ENCODE data around the gene OLIG2. TPM values are rescaled to one million over a fixed set of nuclear protein-coding genes. Genes with fewer than 3 reads are reported as not detected.

The OLIG2 gene
- total RNA-seq, 1 donor from 2014 or later: 21.4 TPM

DNA sequence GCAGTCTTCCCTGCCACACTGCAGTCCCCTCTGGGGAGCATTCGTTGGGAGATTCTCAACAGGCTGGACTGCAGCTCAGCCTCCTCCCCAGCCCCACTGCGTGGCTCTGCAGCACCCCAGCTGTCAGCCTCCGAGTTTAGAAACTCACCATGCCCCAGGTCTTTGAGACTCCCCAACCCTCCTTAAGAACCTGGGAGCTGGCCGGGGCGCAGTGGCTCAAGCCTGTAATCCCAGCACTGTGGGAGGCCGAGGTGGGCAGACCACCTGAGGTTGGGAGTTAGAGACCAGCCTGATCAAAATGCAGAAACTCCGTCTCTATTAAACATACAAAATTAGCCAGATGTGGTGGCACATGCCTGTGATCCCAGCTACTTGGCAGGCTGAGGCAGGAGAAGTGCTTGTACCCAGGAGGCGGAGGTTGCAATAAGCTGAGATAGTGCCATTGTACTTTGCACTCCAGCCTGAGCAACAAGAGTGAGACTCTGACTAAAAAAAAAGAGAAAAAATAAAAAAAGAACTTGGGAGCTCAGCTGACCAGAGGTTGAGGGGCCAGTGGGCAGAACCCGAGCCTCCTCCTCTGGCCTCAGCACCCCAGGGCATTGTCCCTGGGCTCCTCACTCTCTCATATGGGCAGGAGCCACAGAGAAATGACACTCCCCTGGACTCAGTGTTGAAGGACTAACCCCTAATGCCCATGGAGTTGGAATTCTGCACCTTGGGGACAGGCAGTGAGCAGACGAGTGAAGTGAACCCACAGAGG lies 5.6 kb downstream of the OLIG2 start:
- no peak for DNase-seq
- Mint-ChIP-seq H3K27me3 (ENCODE audit: unreplicated experiment) (peaks cover 23% of the 10 kb centered on the region), H3K36me3 (ENCODE audit: unreplicated experiment) (peaks cover 5% of the 10 kb centered on the region), H3K4me1 (ENCODE audit: low read depth, unreplicated experiment) (peaks cover 18% of the 10 kb centered on the region), H3K4me3 (ENCODE audit: unreplicated experiment) (no peak overlapping the region), H3K9me3 (ENCODE audit: unreplicated experiment) (peaks cover 15% of the 10 kb centered on the region), H3K27ac (ENCODE audit: unreplicated experiment) (no peak overlapping the region)
- TF ChIP-seq, protein P1, sequence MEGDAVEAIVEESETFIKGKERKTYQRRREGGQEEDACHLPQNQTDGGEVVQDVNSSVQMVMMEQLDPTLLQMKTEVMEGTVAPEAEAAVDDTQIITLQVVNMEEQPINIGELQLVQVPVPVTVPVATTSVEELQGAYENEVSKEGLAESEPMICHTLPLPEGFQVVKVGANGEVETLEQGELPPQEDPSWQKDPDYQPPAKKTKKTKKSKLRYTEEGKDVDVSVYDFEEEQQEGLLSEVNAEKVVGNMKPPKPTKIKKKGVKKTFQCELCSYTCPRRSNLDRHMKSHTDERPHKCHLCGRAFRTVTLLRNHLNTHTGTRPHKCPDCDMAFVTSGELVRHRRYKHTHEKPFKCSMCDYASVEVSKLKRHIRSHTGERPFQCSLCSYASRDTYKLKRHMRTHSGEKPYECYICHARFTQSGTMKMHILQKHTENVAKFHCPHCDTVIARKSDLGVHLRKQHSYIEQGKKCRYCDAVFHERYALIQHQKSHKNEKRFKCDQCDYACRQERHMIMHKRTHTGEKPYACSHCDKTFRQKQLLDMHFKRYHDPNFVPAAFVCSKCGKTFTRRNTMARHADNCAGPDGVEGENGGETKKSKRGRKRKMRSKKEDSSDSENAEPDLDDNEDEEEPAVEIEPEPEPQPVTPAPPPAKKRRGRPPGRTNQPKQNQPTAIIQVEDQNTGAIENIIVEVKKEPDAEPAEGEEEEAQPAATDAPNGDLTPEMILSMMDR (IDR thresholded peaks at IDR 0.05; ENCODE audit: partially characterized antibody, unreplicated experiment): no peak

DNA sequence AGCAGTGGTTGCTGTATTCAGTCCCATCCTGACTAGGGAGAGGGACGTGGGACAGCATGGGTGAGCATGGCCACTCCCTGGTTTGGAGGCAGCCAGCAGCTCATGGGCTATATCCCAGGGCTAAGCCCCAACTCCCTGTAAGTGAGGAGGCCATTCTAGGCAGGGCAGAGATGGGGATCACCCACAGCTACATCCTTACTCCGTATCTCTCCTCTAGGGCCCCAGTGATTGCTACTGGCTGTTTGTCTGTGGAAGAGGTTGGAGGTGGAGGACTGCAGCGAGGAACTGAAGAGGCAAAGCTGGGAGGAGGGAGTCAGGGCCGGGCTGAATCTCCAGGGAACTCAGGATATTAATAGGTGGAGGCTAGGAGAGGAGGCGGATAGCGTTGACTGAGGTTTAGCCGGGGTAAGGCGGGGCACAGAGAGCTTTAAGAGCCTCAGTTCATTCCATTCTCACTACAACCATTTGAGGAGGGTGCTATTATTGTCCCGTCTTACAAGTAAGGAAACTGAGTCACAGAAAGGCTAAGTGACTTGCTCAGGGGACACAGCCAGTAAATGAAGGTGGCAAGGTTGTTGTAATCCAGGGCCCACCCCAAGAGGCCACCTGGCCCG lies 6.8 kb downstream of the OLIG2 start:
- H3K27me3 Mint-ChIP-seq (ENCODE audit: unreplicated experiment): peaks cover 20% of the 10 kb centered on the region

DNA sequence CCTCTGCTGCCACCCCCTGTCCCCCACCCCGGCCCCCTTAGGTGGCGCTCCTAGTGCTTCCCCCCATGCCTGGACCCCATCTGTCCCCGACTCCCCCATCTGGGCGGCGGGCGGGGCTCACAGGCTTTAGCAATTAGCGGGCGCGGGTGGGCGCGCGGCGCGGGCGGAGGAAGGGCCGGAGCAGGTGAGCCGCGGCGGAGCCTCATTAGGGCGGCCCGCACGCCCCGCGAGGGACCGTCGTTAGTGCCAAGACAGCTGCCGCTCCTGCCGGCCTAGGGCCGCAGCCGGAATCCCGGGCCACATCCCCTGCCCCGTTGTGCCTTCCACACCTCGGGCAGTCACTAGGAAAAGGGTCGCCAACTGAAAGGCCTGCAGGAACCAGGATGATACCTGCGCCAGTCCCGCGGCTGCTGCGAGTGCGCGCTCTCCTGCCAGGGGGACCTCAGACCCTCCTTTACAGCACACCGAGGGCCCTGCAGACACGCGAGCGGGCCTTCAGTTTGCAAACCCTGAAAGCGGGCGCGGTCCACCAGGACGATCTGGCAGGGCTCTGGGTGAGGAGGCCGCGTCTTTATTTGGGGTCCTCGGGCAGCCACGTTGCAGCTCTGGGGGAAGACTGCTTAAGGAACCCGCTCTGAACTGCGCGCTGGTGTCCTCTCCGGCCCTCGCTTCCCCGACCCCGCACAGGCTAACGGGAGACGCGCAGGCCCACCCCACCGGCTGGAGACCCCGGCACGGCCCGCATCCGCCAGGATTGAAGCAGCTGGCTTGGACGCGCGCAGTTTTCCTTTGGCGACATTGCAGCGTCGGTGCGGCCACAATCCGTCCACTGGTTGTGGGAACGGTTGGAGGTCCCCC lies 7.6 kb downstream of the OLIG2 start:
- DNase-seq: peak; percentile 52
- peaks cover 28% of the 10 kb centered on the region for H3K4me1 Mint-ChIP-seq (ENCODE audit: low read depth, unreplicated experiment)

More for the DNA sequence above, 6.8 kb downstream of the OLIG2 start:
- DNase-seq: no peak
- Mint-ChIP-seq H3K36me3 (ENCODE audit: unreplicated experiment) (peaks cover 5% of the 10 kb centered on the region), H3K27ac (ENCODE audit: unreplicated experiment) (no peak overlapping the region), H3K4me1 (ENCODE audit: low read depth, unreplicated experiment) (peaks cover 28% of the 10 kb centered on the region), H3K4me3 (ENCODE audit: unreplicated experiment) (peak overlapping the region; percentile 50), H3K9me3 (ENCODE audit: unreplicated experiment) (peaks cover 10% of the 10 kb centered on the region)
- TF ChIP-seq, protein P1 (IDR thresholded peaks at IDR 0.05; ENCODE audit: partially characterized antibody, unreplicated experiment): no peak

DNA sequence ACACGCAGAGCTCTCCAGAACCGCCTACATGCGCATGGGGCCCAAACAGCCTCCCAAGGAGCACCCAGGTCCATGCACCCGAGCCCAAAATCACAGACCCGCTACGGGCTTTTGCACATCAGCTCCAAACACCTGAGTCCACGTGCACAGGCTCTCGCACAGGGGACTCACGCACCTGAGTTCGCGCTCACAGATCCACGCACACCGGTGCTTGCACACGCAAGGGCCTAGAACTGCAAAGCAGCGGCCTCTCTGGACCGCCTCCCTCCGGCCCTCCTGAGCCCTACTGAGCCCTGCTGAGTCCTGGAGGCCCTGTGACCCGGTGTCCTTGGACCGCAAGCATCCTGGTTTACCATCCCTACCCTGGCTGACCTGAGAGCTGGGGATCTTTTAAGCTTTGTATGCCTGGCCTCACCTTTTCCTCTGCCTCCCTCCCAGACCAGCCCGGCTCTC lies 8.3 kb downstream of the OLIG2 start:
- TF ChIP-seq, protein P1 (IDR thresholded peaks at IDR 0.05; ENCODE audit: partially characterized antibody, unreplicated experiment): no peak
- peaks cover 5% of the 10 kb centered on the region for H3K36me3 Mint-ChIP-seq (ENCODE audit: unreplicated experiment)
- peaks cover 6% of the 10 kb centered on the region for H3K9me3 Mint-ChIP-seq (ENCODE audit: unreplicated experiment)
- H3K27ac Mint-ChIP-seq (ENCODE audit: unreplicated experiment): no peak overlapping the region
- H3K4me1 Mint-ChIP-seq (ENCODE audit: low read depth, unreplicated experiment): peaks cover 33% of the 10 kb centered on the region
- H3K4me3 Mint-ChIP-seq (ENCODE audit: unreplicated experiment): no peak overlapping the region
- no peak for DNase-seq
- peaks cover 20% of the 10 kb centered on the region for H3K27me3 Mint-ChIP-seq (ENCODE audit: unreplicated experiment)

More for the DNA sequence above, 7.6 kb downstream of the OLIG2 start:
- TF ChIP-seq, protein P1 (IDR thresholded peaks at IDR 0.05; ENCODE audit: partially characterized antibody, unreplicated experiment): no peak
- Mint-ChIP-seq H3K36me3 (ENCODE audit: unreplicated experiment) (peaks cover 5% of the 10 kb centered on the region), H3K4me3 (ENCODE audit: unreplicated experiment) (no peak overlapping the region), H3K27me3 (ENCODE audit: unreplicated experiment) (peaks cover 20% of the 10 kb centered on the region), H3K9me3 (ENCODE audit: unreplicated experiment) (peaks cover 8% of the 10 kb centered on the region), H3K27ac (ENCODE audit: unreplicated experiment) (no peak overlapping the region)

All from glutamatergic neuron (in vitro differentiated cells).